Fibroblast of pulmonary artery (primary cell): ENCODE data around the gene TGFB2.

Experiments
- DNase-seq: peaks from one replicate; pipeline ENCODE4 v3.0.0-alpha.2; 2010; ENCODE audit warnings: low read depth
- H3K4me3 ChIP-seq: replicated peaks from 2 replicates; pipeline ENCODE4 v1.5.1; 2011; ENCODE audit warnings: low read depth, mild to moderate bottlenecking, control low read depth, low read length, moderate library complexity
- TF ChIP-seq, protein P1 (sequence below): IDR thresholded peaks from 2 replicates; pipeline ENCODE4 v1.5.1; 2011; ENCODE audit warnings: mild to moderate bottlenecking, control low read depth, low read length, inconsistent platforms; ENCODE audit errors: missing control alignments

Gene TGFB2

DNA sequence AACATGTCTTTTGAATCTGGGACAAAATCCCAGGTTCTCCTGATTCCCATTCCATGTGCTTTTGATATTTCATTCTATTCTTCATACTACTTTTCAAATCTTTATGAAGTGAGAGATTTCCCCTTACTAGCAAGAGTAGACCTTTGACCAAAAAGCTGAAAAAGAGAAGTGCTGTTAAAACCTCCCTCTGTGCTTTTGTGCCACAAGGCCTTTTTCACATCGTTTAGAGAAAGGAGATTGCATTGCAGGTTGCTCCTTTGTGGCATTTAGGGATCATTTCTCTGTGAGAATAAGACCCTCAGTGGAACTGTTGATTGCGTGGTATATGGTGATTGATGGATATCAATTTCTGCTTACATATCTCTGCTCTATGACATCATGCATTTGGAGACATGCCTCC is 148.8 kb downstream of the TGFB2 start:
- DNase-seq = no peak
- H3K4me3 ChIP-seq = no peak overlapping the region
- TF ChIP-seq, protein P1, sequence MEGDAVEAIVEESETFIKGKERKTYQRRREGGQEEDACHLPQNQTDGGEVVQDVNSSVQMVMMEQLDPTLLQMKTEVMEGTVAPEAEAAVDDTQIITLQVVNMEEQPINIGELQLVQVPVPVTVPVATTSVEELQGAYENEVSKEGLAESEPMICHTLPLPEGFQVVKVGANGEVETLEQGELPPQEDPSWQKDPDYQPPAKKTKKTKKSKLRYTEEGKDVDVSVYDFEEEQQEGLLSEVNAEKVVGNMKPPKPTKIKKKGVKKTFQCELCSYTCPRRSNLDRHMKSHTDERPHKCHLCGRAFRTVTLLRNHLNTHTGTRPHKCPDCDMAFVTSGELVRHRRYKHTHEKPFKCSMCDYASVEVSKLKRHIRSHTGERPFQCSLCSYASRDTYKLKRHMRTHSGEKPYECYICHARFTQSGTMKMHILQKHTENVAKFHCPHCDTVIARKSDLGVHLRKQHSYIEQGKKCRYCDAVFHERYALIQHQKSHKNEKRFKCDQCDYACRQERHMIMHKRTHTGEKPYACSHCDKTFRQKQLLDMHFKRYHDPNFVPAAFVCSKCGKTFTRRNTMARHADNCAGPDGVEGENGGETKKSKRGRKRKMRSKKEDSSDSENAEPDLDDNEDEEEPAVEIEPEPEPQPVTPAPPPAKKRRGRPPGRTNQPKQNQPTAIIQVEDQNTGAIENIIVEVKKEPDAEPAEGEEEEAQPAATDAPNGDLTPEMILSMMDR = no peak
